Activated CD8-positive, alpha-beta memory T cell treated with anti-CD3 and anti-CD28 coated beads, Interleukin-2, amount 50 U/mL, for 1 hour (primary cell): ENCODE data around the gene ANKRD28.

Experiments
- DNase-seq: peaks from one replicate; pipeline ENCODE4 v3.0.0-alpha.2; 2020; ENCODE audit errors: extremely low read depth

ANKRD28 gene

DNA sequence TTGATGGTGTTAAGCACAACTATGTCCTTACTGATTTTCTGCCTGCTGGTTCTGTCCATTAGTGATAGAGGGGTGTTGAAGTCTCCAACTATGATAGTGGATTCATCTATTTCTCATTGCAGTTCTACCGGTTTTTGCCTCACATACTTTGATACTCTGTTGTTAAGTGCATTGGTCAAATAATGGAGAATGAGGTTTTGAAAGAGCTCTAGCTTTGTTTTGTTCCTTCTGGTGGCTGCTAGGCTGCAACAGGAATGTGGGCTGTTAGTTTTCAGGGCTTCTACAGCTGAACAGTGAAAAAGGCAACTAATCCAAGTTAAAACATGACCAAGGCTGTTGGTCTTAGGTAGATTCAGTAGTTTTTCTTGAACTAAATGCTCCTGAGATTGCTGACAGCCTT lies 133.6 kb downstream of the ANKRD28 start:
- DNase-seq = no peak

DNA sequence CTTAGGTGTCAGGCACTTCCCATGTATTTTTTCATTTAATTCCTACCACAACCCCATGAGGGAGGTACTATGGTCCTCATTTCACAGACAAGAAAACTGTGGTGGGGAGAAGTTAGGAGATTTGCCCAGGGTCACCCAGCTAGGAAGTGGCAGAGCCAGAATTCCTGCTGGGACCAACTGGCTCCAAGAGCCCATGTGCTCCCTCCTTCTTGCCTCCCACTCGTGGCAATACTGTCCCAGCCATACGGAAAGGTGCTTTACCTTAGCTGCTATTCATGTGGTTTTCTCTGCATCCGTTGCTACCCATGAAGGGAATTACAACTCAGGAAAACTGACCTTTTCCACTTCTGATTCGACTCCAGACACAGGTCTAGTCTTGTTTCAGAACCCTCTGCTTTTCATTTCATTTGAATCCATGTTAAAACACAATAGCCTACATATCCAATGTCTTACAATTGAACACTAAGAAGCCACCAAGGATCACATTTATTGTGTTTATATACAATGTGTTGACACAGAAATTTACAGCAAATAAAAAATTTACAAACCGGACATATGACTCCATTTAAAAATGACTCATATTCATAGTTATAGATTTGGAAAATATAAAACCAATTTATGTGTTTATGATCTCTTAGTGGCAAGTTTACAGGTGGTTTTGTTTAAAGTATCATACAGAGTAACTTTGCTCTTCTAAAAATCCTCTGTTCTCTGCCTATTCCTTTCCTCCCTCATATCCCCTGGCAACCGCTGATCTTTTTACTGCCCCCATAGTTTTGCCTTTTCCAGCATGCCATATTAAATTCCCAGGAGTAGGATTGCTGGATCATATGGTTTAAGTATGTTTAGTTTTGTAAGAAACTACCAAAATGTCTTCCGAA lies 137.5 kb downstream of the ANKRD28 start:
- no peak for DNase-seq

DNA sequence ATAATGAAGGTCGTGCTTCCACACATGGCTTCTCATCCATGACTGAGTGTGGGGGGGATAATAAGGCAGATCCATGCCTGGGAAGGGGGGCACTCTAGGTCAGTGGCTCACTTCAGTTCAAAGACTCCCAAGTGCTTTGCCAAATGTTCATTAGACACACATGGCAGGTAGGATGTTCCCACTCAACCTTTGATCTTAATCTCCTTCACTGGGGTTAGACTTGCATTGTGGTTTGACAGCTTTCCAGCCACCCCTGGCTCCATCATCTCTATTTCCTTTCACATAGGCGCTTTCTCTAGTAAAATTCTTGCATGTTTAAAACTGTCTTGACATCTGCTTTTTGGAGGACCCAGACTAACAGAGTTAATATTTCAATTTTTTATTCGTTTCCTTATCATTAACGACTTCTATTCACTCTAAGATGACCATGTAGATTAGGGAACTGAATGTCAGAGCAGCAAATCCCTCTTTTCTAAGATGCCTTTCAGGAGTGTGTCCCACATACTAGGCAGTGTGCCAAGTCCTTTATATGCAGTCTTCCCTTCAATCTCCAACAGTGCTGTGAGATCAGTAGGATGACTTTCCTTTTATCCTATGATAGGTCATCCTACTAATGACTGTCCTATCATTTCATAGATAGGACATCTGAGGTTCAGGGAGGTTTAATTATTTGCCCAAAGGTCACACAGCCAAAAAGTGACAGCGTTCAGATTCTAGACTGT lies 138.4 kb downstream of the ANKRD28 start:
- no peak for DNase-seq

- DNase-seq = no peak
Observed at GRCh38 chr3:15657016-15657415, 140.8 kb downstream of the ANKRD28 start.

GRCh38 chr3:15656342-15656741 lies 141.4 kb downstream of the ANKRD28 start:
- DNase-seq = no peak

DNA sequence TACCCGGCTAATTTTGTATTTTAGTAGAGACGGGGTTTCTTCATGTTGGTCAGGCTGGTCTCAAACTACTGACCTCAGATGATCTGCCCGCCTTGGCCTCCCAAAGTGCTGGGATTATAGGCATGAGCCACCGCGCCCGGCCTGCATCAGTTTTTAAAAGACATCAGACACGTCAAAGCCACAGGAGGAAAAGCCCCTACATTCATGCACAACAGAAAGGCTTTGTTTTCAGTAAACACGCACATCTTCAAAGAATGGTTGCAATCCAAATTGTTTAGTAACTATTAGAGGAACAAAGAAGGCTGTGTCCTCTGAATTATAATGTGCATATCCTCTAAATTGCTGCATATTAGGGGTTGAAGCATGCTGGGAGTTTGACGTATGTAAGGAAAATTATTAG lies 142.9 kb downstream of the ANKRD28 start:
- DNase-seq = no peak

- DNase-seq = no peak
Observed at GRCh38 chr3:15654127-15654526, 143.7 kb downstream of the ANKRD28 start.

DNA sequence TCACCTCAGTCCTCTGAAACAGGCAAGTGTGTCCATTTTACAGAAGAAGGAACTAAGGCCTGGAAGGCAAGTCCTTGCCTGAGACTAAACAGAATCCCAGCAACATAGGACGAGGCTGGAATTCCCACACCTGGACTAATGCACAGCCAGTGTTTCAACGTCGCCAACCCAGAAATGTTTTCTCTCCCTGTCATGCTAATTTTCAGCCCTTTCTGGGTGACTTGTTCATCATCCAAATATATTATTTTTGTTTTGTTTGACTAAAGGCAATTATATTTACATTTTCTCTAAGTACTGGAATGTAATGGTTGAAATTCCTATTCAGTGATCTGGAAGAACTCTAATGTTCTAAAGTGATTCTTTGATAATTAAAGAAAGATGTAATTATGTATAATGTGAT lies 144.5 kb downstream of the ANKRD28 start:
- no peak for DNase-seq

DNA sequence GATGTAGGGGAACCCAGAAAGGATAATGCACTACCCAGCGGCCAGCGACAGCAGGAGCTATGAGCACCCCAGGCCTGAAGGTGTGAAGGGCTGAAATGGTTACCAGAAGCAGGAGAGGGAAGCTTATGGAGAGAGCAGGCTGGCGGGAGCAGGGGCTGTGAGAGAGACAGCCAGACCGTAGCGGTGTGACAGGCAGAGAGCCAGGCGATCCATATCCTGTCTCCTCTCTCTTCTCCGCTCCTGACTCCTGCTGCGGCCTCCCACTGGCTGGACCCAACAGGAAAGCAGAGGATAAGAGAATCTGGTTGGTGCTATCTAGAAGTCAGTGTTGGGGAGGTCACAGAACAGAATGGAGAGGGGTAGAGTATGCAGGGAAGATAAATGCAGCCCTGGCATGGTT lies 146.4 kb downstream of the ANKRD28 start:
- DNase-seq = no peak

GRCh38 chr3:15649858-15650257 lies 147.9 kb downstream of the ANKRD28 start:
- no peak for DNase-seq

DNA sequence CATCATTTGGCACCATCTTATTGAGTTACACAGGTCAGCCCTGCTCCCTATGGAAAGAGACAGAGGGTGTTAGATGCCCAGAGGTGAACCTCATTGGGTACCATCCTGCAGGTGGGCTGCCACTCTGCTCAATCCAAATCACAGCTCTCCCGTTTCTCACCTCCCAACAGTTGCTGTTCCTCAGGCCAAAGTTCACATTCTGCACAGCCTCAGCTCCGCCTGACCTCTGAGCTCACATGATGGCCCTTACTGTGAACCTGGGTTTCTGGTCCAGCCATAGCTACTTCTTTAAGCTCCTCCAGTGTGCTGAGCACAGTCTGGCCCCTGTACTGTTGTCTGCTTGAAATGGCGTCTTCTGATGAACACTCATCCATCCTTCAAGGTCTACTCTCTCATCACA lies 148.4 kb downstream of the ANKRD28 start:
- DNase-seq = no peak

DNA sequence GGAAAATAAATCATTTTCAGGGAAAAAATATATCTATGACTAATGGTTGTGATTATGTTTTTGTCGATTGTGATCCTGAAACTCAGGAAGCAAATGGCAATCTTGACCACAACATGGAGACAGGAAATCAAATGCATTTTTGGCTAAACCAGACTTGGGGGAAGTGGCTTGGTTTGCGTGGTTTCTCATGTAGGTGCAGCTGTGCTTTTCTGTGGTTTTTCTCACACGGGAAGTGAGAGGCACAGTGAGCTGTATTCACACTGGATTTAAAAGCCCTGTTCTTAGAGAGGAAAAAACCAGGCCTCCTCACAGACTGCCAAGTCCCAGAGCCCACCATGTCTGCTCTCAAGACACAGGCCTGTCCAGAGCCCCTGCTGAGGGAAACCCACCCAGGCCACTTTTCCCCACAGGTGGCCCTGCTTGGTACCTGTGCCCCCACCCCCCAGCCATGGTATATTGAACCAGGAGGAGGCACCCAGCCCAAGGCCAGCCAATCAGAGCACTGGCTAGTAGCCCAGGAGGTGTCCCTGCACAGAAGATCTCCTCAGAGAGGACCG lies 150.1 kb downstream of the ANKRD28 start:
- DNase-seq = peak; percentile 26

DNA sequence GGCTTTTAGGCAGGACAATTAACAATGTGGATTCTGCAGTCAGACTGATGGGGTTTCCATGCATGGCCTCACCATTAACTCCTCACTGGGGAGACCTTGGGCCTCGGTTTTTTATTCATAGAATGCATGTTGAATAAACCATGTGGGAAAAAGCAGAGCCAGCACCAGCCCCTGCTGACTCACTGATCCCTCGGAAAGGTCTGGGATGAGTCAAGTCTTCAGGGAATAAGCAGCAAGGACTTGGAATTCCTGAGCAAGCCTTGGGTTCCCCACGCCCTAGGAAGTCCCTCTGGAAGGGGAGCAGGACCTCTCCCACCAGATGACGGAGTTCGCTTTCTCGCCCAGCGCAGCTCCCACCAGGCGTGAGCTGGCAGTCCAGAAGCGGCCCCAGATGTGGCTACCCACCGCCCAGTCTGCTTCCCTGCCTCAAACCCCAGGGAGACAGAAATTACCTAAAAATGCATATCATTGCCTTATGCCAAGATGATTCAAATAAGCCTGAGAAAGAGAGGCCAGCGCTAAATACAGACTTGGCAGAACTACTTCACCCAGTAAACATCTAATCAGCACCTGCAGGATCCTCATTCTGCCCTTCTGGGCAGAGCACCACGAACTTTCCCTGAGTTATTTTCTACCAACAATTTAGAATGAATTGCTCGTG lies 150.8 kb downstream of the ANKRD28 start:
- no peak for DNase-seq

DNA sequence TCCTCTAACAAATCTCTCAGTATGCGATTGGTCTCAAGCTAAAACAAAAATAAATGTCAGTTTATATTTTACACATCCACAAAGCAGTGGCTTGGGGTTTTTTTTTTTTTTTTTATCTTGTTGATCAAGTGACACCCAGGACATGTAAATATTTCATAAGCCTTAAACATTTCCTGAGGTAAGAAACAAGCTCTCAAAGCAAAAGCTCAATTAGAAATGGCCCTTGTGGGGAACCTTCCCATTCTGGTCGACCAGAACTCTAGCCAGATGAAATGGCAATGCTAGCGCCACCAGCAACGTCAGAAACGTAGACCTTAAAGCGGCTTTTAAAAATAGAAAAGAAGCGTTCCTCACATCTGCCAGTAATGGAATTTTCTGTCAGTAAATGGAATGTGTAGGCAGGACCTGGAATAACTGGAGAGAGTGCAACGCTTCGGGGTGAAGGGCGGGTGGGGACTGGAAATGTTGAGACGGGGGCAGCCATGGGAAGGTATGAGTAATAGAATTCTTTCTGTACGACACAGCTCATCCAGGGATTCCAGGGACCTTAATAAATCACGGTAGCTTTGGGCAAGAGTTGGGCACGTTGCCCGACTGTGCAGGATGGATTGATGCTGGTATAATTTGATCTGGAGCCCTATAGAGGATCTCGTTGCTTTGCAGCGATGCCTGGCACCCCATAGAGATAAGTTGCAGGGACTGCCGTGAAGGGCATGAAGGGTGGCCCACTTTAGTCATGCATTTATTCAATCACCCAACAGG lies 151.9 kb downstream of the ANKRD28 start:
- no peak for DNase-seq

DNA sequence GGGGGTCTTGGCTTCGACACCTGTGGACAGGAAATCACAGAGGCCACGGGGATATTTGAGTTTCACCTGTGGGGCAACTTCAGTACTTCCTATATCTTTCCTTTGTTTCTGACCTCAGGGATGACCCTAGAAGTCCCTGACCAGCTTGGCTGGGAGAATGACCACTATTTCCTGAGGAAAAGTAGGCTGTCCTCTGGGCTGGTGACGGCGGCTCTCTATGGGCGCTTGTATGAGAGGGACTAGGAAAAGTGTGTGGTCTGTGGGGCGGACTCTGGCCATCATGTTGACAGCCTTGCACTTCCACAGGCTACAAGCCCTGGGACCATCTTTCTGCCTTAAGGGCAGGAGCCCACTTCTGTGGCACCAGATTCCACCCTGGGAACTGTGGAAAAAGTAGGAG lies 152.5 kb downstream of the ANKRD28 start:
- DNase-seq = no peak

GRCh38 chr3:15638891-15639262 lies 158.9 kb downstream of the ANKRD28 start:
- no peak for DNase-seq

DNA sequence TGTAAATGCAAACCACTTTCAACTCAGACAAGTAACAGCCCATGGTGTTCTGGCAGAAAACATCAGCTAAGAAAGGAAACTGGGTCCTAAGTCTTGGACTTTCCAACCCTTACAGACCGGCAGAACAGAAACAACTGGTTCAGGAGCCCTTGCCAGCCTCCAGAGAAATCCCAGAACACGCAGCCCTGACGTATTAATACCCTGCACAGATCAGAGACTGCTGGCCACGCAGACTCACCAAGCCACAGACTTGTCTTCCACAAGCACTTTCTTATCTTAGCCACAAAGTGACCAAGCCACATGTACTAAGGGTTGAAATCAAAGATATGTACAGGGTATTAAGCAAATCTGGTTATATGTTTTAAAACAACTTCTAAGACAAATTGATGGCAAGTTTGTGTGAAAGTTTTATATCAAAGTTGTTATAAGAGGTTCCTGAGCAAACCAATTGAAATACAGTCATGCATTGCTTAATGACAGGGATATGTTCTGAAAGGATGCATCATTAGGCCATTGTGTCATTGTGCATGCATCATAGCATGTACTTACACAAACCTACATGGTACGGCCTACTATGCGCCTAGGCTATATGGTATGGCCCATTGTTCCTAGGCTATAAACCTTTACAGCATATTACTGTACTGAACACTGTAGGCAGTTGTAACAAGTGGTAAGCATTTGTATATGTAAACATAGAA lies 159.4 kb downstream of the ANKRD28 start:
- no peak for DNase-seq

DNA sequence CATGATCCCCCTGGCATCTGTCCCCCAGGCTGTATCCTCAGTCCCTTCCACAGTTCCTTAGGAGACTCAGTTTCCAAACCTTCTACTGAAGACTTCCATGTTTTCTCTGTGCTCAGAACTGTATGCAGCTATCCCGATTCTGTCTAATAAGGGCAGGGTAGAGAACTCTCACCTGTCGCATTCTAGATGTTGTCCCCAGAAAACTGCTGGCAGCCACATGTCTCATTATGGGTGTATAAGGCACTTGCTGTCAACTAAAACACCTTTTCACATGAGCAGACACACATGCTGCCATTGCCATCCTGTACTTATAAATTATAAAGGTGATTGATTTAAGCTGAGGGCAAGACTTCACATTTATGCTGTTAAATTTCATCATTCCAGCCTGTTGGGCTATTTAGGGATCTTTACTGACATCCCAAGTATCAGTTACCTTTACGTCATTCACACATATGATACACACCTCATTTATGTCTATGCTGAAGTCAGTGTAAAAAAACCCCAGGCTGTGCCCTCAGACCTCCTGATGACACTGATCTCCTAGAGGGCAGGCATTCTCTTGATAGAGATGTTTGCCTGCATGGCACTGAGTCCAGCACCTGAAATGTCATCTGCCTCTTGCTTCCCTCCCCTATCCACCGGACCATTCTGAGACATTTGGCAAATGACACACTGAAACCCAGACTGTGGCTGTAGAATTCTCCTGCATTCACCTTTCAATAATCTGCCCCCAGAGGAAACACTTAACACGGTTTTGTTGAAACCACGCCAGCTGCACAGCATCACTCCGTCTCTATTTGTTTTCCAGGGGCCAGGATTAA lies 160.4 kb downstream of the ANKRD28 start:
- DNase-seq = no peak

GRCh38 chr3:15636028-15636709 lies 161.6 kb downstream of the ANKRD28 start:
- no peak for DNase-seq
